GM19043 (cell line): Measurements from ENCODE around the gene ARHGAP6.
"Not testable (repeated sequence)": the region's sequence is repeated elsewhere in the genome, so short reads cannot be mapped to it uniquely, and the experiment has no call there.

Experiments
- ATAC-seq: cut with Tn5 transposase; IDR thresholded peaks from one replicate; pipeline ENCODE4 v1.9.1; 2021; ENCODE audit warnings: low read depth; ENCODE audit not compliant: unreplicated experiment

The ARHGAP6 gene

DNA sequence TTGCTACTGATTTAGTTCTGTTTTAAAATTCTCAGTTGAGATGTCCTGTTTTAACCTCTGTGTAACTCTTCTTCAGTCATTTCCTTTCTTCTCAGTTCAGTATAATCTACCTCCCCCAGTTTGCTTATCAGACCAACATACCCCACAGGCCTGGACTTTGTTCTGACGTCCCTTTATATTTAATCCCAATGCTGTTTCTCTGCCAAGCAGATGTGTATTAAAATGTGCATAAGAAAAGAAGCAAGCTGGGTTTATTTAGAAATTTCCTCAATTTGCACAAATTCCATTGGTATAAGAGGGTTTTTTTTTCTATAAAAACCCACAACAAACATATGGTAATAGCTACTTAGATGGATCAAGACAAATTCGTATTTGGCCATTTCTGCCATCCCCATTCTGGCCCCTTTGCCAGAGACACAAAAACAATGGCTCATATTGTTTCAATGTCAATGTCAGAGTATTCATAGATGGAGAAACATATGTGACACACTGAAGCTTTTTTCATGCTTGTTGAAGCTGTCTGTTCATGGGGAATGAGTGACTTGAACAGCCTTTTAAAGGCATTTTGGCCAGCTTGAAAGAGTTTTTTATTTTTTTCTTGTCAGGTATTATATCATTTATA lies 530.0 kb downstream of the ARHGAP6 start:
- no peak for ATAC-seq

DNA sequence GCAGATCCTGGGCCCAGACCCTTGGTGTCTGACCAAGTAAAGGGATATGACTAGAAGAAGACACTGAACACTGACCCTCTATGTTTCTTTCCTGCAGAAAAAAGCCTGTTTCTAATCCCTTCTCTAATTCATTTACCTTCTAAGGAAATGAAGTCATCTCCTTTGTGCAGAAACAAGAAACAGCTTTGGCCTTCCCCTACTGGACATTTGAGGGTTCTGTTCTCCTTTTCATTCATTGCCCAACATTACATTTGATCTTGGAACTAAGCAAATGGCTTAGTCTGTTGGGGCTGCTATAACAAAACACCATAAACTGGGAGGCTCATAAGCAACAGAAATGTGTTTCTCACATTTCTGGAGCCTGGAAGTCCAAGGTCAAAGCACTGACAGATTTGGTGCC lies 534.6 kb downstream of the ARHGAP6 start:
- no peak for ATAC-seq

DNA sequence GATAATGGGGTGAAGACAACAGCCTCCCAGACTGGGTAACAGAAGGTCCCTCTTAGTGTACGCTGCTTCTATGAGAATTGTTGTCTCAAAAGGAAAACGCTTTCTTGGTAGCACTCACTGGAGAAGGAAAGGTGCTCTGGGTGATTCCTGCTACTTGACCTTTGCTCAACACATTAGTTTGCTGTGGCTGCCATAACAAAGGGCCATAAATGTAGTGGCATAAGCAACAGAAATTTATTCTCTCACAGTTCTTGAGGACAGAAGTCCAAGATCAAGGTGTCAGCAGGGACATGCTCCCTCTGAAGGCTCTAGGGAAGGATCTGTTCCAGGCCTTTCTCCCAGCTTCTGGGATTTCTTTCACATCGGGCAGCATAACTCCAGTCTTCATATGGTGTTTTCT lies 535.6 kb downstream of the ARHGAP6 start:
- no peak for ATAC-seq

DNA sequence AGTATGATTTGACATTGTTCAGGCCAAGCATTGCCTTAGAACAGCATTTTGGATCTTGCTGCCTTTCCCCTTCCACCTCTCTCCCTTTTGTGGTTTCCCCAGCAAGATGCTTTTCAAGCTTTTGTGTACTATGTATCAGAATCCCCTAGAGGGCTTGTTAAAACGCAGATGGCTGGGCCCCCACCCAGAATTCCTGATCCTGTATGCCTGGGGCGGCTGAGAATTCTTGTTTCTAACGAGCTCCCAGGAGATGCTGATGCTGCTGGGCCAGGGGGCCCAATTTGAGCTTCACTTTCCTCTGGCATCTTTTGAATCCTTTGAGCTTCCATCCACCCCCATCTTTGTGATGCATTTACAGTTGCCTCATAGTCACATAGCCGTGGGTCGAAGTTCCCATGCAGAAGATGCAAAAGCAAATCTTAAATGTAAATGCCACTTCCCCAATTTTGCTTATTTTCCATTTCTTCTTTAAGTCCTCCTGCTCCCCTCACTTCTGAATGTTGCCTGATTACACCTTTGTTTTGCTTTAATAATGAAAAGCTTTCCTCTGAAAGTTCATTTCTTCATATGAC lies 536.1 kb downstream of the ARHGAP6 start:
- no peak for ATAC-seq

DNA sequence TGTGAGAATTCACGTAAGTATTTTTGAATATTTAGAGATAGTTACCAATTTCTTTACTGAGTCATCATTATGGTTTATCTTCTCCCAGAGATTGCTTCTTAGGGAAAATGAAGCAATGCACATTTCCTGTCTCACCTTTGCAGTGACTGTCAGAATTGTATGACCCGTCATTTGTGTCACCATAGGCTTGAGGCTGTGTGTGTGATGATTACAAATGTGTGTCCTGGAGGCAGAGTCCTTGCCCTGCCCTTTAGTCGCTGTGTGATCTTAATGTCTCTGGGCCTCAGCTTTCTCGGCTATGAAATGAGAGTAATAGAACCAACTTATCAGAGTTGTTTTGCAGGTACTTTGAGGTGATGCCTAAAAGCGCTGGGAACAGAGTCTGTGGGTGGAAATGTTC lies 540.7 kb downstream of the ARHGAP6 start:
- no peak for ATAC-seq

DNA sequence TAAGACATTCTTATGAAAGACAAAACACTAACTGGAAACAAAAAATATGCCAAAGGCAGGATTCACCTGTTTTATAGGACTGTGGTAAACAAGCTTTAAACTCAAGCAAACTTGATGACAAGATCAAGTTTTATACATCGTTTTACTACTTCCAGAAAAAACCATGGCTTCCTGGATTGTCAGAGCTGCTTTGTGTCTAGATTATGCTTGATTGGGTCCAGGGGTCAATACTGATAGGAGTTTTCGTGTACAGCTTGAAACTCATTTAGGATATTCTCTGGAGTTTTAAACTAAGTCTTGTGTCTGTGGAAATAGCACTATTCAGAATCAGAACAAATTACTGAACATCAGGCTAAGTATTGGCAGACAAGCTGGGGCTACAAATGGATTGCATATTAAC lies 541.6 kb downstream of the ARHGAP6 start:
- ATAC-seq, result no peak

DNA sequence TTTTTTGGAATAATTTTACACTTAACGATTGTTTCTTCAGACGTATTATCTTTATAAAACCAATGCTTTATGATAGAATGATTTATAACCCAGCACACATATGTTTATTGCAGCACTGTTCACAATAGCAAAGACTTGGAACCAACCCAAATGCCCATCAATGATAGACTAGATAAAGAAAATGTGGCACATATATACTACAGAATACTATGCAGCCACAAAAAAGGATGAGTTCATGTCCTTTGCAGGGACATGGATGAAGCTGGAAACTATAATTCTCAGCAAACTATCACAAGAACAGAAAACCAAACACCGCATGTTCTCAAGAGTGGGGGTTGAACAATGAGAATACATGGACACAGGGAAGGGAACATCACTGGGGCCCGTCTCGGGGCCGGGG lies 542.6 kb downstream of the ARHGAP6 start:
- ATAC-seq, result not testable (repeated sequence)

DNA sequence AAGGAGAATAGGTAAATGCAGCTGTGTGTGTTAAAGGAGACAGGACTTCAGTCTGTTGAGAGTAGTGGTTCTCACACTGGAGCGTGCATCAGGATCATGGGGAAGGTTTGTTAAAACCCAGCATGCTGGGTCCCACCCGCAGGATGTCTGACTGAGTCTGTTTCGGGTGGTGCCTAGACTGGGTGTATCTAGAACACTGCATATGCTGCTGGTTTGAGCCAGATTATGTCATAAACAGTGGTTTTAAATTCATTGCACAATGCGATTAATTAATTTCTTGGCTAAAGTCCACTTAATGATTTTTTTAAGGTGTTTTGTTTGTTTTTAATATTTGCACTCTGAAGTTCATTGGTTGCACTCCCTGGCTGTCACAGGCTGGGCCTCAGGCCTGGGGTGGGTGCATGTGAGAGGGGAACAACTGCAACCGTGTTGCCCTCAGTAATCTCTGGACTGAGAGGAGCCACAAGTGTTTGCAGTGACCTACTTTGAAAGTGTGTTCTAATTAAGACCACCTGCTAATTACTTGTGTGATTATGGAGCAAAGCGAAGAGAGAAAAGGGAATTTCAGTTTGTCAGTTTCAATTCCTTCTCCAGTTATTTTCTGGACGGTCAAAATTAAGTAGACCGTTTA lies 546.3 kb downstream of the ARHGAP6 start:
- no peak for ATAC-seq

DNA sequence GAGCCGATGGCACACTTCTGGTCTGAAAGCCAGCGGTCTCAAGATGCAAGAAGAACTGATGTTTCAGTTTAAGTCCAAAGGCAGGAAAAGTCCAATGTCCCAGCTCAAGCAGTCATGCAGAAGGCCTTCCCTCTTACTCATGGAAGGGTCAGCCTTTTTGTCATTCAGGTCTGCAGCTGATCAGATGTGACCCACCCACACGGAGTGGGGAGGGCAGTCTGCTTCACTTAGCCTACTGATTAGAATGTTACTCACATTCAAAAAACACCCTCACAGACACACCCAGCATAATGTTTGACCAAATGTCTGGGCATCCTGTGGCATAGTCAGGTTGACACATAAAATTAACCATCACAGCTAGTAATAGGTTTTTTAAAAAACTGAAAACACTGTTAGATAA lies 548.0 kb downstream of the ARHGAP6 start:
- no peak for ATAC-seq

DNA sequence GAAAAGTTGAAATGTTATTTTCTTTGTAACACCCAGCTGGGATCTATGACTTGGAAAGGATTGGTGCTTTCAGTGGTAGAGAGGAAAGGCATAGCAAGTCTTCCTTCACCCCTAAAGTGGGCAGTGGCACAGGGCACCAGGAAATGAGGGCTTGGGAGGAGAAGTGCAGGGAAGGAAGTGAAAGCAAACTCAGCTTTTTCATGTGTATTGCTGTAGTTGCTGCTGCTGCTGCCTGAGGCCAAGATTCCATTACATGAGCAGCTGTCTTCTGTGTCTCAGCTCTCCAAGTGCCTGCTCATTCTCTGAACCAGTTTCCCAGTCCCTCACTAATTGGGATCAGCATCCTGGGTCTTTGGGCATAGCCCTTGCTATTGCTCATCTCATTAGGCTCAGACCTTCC lies 552.0 kb downstream of the ARHGAP6 start:
- no peak for ATAC-seq

DNA sequence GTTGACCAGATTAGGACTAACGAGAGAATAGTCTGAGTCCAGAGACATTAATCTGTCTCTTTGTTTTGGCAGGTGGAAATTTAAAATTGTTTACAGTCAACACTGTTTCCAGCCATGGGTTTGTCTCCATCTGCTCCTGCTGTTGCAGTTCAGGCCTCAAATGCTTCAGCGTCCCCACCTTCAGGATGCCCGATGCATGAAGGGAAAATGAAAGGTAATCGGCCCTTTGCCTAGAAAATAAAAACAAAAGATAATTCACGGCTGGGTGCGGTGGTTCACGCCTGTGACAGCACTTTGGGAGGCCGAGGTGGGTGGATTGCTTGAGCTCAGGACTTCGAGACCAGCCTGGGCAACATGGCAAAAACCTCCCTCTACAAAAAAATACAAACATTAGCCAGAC lies 553.8 kb downstream of the ARHGAP6 start:
- ATAC-seq, result no peak

DNA sequence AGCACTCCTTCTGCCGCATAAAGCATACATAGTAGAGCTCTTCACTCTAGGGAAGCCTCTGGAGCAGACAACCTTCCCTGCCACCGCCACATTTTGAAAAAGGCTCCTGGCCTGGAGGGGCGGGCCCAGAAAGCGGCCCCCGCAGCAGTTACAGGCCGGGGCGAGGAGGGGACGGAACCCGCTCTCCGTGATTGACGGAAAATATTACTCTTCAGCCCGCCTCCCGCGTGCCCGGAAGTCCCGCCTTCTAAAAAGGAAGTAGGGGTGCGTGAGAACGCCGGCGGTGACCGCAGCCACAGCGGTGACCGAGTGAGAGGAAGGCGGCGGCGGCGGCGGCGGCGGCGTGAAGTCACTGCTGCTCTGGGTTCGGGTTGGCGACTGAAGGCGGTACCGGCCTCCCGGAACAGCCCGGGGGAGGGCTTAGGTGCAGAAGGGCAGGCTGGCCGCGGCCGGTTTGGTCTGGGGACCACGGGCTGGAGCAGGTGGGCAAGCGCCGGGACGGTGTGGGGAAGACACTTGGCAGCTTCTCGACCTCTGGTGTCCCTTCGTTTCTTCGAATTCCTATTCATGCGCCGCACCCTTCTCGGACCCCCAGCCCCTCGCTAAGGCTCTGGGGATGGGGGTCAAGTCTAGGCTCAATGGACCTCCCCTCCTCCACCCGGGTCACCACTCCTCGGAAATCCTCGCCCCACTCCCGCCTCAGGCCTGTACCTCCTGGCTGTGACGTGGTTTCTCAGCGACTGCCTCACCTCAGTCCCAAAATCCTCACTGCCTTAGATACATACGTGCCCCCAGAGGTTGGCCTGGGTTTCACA lies 554.5 kb downstream of the ARHGAP6 start, which contains the start of gene HCCS:
HCCS (plus strand) TSS at position 296 of the 815 bp plus-strand sequence. CDS start 729 bp downstream, outside the sequence.
- peak; percentile 88 for ATAC-seq

DNA sequence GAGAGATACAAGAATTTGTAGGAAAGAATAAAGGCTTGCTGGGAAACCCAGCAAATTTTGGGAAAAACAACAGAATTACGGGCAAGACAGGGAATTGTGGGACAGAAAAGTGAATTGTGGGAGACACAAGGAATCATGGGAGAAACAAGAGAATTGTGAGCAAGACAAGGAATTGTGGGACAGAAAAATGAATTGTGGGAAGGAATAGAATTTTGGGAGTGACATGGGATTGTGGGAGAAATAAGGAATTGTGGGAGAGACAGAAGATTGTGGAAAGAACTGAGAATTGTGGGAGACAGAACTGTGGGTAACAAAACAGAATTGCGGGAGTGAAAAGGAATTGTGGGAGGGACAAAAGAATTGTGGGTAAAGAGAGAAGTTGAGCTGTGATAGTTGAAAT lies 555.8 kb downstream of the ARHGAP6 start:
- ATAC-seq, result no peak

DNA sequence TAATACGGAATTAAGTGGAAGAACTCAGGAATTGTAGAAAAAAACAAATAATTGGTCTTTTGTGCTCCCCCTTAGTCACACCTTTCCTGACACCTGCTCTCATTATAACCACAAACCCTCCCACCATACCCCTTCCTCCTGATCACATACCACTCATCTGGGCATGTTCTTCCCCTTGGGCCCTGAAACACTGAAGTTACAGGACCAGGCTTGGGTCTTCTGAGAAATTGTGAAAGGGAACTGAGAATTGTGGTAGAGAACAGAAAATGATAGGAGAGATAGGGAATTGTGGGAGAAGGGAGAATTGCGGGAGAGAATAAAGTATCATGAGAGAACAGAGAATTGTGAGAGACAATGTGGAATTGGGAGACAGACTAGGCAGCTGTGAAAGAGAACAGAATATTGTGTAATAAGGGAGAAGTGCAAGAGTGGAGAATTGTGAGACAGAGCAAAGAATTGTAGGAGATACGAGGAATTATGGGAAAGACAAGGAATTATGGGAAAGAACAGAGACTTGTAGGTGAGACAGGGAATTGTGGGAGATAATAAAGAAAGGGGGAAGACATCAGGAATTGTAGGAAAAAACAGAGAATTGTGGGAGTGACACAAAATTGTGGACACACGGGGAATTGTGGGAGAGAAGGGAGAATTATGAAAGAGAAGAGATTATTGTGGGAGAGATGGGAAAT lies 557.3 kb downstream of the ARHGAP6 start:
- ATAC-seq, result no peak

DNA sequence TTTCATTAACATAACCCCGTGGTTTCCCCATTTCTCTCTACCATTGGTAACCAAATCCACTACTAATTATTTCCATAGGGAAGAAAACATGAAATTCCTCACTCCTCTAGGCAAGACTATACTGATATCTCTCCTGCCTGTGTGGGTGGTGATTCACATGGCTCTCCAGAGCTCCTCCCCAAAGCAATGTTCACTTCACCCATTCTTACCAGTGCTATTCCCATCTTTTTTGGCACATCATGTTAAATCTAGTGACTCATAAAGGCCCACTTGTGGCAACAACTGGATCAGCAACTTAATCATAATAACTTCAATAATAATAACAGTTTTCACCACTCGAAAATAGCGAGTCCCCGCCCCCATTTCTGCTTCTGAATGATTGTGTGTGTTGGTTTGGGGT lies 560.6 kb downstream of the ARHGAP6 start:
- no peak for ATAC-seq

DNA sequence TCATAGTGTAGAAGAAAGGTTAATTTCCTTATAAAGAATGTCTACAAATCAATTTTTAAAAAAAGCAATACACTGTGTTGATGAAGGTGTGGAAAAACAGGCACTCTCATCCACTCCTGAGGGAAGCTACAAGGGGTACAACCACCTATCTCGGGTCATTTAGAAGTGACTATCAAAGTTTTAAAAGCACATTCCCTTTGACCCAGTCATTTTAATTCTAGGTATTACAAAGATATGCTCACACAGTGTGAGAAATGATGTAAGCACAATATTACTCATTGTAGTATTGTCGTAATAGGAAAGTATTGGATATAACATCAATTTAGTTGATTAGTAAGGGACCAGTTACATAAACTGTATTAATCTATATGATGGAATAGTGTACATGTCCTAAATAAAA lies 562.0 kb downstream of the ARHGAP6 start:
- ATAC-seq, result no peak

DNA sequence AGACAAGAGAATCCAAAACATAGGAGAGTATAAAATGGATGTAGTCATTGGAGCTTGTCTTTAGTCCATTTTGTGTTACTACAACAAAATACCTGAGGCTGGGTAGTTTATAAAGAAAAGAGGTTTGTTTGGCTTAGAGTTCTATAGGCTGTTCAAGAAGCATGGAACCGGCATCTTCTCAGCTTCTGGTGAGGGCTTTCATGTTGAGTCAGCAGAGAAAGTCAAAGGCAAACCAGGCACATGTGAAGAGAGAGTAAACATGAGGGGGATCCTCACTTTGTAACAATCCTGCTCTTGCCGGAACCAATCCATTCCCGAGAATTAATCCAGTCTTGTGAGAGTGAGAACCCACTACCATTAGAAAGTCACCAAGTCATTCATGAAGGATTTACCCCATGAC lies 562.7 kb downstream of the ARHGAP6 start:
- no peak for ATAC-seq

DNA sequence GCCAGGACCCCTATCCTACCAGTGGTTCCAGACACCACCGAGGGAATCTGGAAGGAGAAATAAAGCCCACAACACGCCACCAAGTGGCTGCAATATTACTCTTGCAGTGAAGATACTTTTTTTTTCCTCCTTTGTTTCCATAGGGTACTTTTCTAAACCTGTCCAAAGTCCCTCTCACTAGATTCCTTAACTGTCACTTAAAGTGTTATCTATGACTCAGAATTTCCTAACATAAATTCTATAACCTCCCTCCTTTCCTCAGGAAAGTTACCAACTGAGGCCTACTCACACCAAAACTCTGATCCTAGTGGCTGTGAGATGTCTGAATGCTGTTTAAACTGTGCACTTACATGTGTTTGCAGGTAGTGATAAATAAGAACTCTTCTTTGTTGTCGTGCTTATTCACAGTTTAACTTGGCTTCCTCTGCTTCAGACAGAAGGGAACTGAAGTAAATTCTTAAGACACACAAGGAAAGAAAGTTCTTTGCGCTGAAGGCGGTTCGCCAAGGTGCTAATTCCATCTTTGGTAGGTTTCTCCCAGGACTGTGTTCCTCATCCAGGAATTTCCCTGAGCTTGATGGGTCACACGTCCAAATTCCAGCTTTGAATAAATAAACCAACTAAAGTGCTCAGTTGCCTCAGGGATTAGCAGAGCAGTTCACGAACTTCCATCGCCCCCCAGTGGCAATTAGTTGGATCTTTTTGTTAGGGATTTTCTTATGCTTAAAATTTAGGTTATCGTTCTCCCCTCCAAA lies 565.3 kb downstream of the ARHGAP6 start:
- ATAC-seq, result no peak

DNA sequence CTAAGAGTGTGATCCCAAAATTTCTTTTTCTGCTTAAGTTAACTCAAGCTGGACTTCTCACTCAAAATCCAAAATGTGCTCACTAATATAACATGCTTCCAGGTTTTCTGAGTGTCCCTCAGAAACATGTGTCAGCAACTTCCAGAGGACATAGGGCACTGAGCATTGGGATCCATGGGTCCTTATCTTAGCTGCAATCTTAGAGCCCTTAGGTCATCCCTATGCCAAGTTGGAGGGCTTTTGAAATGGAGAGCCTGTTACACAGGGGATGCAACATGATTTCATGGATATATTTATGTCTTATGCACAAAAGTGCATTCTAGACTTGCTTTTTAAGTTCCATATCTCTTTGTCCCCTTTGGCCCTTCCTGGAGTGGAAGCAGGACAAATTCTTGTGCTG lies 566.3 kb downstream of the ARHGAP6 start:
- ATAC-seq, result no peak

DNA sequence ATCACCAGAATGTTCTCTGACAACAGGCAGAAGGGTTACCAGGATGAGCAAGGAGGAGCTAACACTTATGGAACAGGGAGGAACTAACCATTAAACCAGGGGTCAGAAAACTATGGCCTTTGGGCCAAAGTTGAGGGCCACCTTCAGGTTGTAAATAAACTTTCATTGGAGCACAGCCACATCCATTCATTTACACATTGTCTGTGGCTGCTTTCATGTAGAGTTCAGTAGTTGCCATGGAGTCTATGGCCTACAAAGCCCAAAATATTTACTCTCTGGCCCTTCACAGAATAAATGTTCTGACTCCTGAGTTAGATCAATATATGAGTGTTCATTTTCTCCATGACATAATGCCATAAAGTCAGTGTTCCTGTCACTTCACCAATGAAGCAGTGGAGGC lies 567.8 kb downstream of the ARHGAP6 start:
- ATAC-seq, result no peak
